ENCODE data around the gene XRCC5.

Gene XRCC5

GRCh38 chr2:216217904-216218260, 108.7 kb downstream of the XRCC5 start:
- TF ChIP-seq OSR1 (CRISPR knock-in tag; IDR thresholded peaks at IDR 0.05) = no peak
- TF ChIP-seq, protein P1, sequence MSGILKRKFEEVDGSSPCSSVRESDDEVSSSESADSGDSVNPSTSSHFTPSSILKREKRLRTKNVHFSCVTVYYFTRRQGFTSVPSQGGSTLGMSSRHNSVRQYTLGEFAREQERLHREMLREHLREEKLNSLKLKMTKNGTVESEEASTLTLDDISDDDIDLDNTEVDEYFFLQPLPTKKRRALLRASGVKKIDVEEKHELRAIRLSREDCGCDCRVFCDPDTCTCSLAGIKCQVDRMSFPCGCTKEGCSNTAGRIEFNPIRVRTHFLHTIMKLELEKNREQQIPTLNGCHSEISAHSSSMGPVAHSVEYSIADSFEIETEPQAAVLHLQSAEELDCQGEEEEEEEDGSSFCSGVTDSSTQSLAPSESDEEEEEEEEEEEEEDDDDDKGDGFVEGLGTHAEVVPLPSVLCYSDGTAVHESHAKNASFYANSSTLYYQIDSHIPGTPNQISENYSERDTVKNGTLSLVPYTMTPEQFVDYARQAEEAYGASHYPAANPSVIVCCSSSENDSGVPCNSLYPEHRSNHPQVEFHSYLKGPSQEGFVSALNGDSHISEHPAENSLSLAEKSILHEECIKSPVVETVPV (CRISPR knock-in tag; IDR thresholded peaks at IDR 0.05) = no peak
- 0 out of 2 replicates have a peak, but pooled peaks have one; percentile 3 for TF ChIP-seq ZNF8 (CRISPR knock-in tag; IDR thresholded peaks at IDR 0.05)
- no peak for TF ChIP-seq ZNF565 (CRISPR knock-in tag; conservative IDR thresholded peaks at IDR 0.05; ENCODE audit: low read depth)
- TF ChIP-seq SNAI2 (CRISPR knock-in tag; IDR thresholded peaks at IDR 0.05) = 0 out of 2 replicates have a peak, but pooled peaks have one; percentile 54
- no peak for ATAC-seq

- ATAC-seq = no peak
- no peak for TF ChIP-seq ZFP30 (CRISPR knock-in tag; IDR thresholded peaks at IDR 0.05)
- no peak for TF ChIP-seq CREB5 (CRISPR knock-in tag; IDR thresholded peaks at IDR 0.05; ENCODE audit: low read depth)
- no peak for TF ChIP-seq SNAI2 (CRISPR knock-in tag; IDR thresholded peaks at IDR 0.05)
- TF ChIP-seq ZNF70 (CRISPR knock-in tag; IDR thresholded peaks at IDR 0.05) = no peak
- no peak for TF ChIP-seq PATZ1 (CRISPR knock-in tag; IDR thresholded peaks at IDR 0.05; ENCODE audit: borderline replicate concordance)
- no peak for TF ChIP-seq ZC3H10 (CRISPR knock-in tag; IDR thresholded peaks at IDR 0.05)
- no peak for TF ChIP-seq OSR1 (CRISPR knock-in tag; IDR thresholded peaks at IDR 0.05)
- TF ChIP-seq, protein P1 (CRISPR knock-in tag; IDR thresholded peaks at IDR 0.05) = no peak
- no peak for TF ChIP-seq TOX (CRISPR knock-in tag; IDR thresholded peaks at IDR 0.05; ENCODE audit: borderline replicate concordance)
- no peak for TF ChIP-seq ARNTL (CRISPR knock-in tag; IDR thresholded peaks at IDR 0.05; ENCODE audit: borderline replicate concordance, low read depth)
- TF ChIP-seq ZNF8 (CRISPR knock-in tag; IDR thresholded peaks at IDR 0.05) = no peak
- no peak for TF ChIP-seq BACH2 (CRISPR knock-in tag; IDR thresholded peaks at IDR 0.05; ENCODE audit: borderline replicate concordance)
- no peak for TF ChIP-seq ZNF565 (CRISPR knock-in tag; conservative IDR thresholded peaks at IDR 0.05; ENCODE audit: low read depth)
- no peak for TF ChIP-seq TCF4 (CRISPR knock-in tag; IDR thresholded peaks at IDR 0.05; ENCODE audit: borderline replicate concordance)
- TF ChIP-seq ISL1 (CRISPR knock-in tag; IDR thresholded peaks at IDR 0.05) = no peak
- TF ChIP-seq TSHZ2 (CRISPR knock-in tag; IDR thresholded peaks at IDR 0.05) = no peak
- no peak for TF ChIP-seq PPARA (CRISPR knock-in tag; IDR thresholded peaks at IDR 0.05; ENCODE audit: borderline replicate concordance)
- TF ChIP-seq, protein P2, sequence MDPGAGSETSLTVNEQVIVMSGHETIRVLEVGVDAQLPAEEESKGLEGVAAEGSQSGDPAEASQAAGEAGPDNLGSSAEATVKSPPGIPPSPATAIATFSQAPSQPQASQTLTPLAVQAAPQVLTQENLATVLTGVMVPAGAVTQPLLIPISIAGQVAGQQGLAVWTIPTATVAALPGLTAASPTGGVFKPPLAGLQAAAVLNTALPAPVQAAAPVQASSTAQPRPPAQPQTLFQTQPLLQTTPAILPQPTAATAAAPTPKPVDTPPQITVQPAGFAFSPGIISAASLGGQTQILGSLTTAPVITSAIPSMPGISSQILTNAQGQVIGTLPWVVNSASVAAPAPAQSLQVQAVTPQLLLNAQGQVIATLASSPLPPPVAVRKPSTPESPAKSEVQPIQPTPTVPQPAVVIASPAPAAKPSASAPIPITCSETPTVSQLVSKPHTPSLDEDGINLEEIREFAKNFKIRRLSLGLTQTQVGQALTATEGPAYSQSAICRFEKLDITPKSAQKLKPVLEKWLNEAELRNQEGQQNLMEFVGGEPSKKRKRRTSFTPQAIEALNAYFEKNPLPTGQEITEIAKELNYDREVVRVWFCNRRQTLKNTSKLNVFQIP (CRISPR knock-in tag; IDR thresholded peaks at IDR 0.05; ENCODE audit: borderline replicate concordance, low read depth) = no peak
- TF ChIP-seq GLIS3 (CRISPR knock-in tag; IDR thresholded peaks at IDR 0.05) = no peak
Measured at GRCh38 chr2:216219861-216220260, 110.7 kb downstream of the XRCC5 start.

GRCh38 chr2:216220976-216221375, 111.8 kb downstream of the XRCC5 start:
- TF ChIP-seq TOX (CRISPR knock-in tag; IDR thresholded peaks at IDR 0.05; ENCODE audit: borderline replicate concordance) = no peak
- no peak for TF ChIP-seq RARB (CRISPR knock-in tag; IDR thresholded peaks at IDR 0.05)
- no peak for TF ChIP-seq CSDC2 (CRISPR knock-in tag; IDR thresholded peaks at IDR 0.05)
- no peak for TF ChIP-seq ARNTL (CRISPR knock-in tag; IDR thresholded peaks at IDR 0.05; ENCODE audit: borderline replicate concordance, low read depth)
- no peak for TF ChIP-seq ZNF8 (CRISPR knock-in tag; IDR thresholded peaks at IDR 0.05)
- no peak for ATAC-seq
